ENCODE results near the gene SFRP5. TPM values are rescaled to one million over a fixed set of nuclear protein-coding genes. Genes with fewer than 3 reads are reported as not detected.

The SFRP5 gene, protein sequence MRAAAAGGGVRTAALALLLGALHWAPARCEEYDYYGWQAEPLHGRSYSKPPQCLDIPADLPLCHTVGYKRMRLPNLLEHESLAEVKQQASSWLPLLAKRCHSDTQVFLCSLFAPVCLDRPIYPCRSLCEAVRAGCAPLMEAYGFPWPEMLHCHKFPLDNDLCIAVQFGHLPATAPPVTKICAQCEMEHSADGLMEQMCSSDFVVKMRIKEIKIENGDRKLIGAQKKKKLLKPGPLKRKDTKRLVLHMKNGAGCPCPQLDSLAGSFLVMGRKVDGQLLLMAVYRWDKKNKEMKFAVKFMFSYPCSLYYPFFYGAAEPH
- 0.83 and 1.7 TPM in 2 replicates for total RNA-seq (2016; rRNA removed; fragmentation: Illumina TruSeq; extraction: Trizol)
- 0.09 and 0.61 TPM in 2 replicates for total RNA-seq (2016; cell fraction: cytosol; rRNA removed; fragmentation: Illumina TruSeq; extraction: Trizol; ENCODE audit: low read depth)
- 0.89 and 2.0 TPM in 2 replicates for total RNA-seq (2016; cell fraction: insoluble cytoplasmic fraction; rRNA removed; fragmentation: Illumina TruSeq; extraction: Trizol)
- 1.0 and 1.9 TPM in 2 replicates for total RNA-seq (2016; cell fraction: membrane; rRNA removed; fragmentation: Illumina TruSeq; extraction: Trizol)
- 1.2 and 1.3 TPM in 2 replicates for total RNA-seq (2016; cell fraction: nucleus; rRNA removed; fragmentation: Illumina TruSeq; extraction: Trizol)
- polyA plus RNA-seq (2011; rRNA removed) = 0.16 and 0.32 TPM in 2 replicates
- 0.19 and 0.67 TPM in 2 replicates for polyA plus RNA-seq (2011; cell fraction: cytosol; rRNA removed)
- polyA plus RNA-seq (2011; cell fraction: nucleus; rRNA removed) = 0.27 TPM in 1 of 2 replicates, not detected in the other
- 0.07 and 0.08 TPM in 2 replicates for polyA plus RNA-seq (2012)
- 0.59 and 0.68 TPM in 2 replicates for polyA plus RNA-seq (2016; cell fraction: cytosol; fragmentation: Illumina TruSeq; extraction: Trizol; ENCODE audit: low read depth)
- polyA plus RNA-seq (2016; cell fraction: insoluble cytoplasmic fraction; fragmentation: Illumina TruSeq; extraction: Trizol; ENCODE audit: low read depth) = 1.1 and 1.2 TPM in 2 replicates
- 0.91 and 1.5 TPM in 2 replicates for polyA plus RNA-seq (2016; cell fraction: membrane; fragmentation: Illumina TruSeq; extraction: Trizol; ENCODE audit: low read depth)
- polyA plus RNA-seq (2016; cell fraction: nucleus; fragmentation: Illumina TruSeq; extraction: Trizol; ENCODE audit: insufficient read depth, low read depth) = 2.7 and 3.2 TPM in 2 replicates
- polyA minus RNA-seq (2011; rRNA and poly(A)+ RNA removed; ENCODE audit: low replicate concordance) = 0.76 TPM in 1 of 2 replicates, not detected in the other
- polyA minus RNA-seq (2011; cell fraction: cytosol; rRNA and poly(A)+ RNA removed) = 0.79 TPM in 1 of 2 replicates, not detected in the other
- not detected in 2 replicates for polyA minus RNA-seq (2011; cell fraction: nucleus; rRNA and poly(A)+ RNA removed)
- Bru-seq, nascent RNA = percentile 12 among the genes with signal in this experiment
- BruChase-seq, experiment 1, labeled RNA remaining after a 6-hour chase = percentile 13 among the genes with signal in this experiment
- BruChase-seq, experiment 2, labeled RNA remaining after a 2-hour chase = percentile 13 among the genes with signal in this experiment
- long read RNA-seq, experiment 1, partial matches to known transcripts = 0 of 1 reads
- long read RNA-seq, experiment 1, other reads (novel, unspliced or antisense) = 0 of 1 reads
- long read RNA-seq, experiment 2 = 0 reads

DNA sequence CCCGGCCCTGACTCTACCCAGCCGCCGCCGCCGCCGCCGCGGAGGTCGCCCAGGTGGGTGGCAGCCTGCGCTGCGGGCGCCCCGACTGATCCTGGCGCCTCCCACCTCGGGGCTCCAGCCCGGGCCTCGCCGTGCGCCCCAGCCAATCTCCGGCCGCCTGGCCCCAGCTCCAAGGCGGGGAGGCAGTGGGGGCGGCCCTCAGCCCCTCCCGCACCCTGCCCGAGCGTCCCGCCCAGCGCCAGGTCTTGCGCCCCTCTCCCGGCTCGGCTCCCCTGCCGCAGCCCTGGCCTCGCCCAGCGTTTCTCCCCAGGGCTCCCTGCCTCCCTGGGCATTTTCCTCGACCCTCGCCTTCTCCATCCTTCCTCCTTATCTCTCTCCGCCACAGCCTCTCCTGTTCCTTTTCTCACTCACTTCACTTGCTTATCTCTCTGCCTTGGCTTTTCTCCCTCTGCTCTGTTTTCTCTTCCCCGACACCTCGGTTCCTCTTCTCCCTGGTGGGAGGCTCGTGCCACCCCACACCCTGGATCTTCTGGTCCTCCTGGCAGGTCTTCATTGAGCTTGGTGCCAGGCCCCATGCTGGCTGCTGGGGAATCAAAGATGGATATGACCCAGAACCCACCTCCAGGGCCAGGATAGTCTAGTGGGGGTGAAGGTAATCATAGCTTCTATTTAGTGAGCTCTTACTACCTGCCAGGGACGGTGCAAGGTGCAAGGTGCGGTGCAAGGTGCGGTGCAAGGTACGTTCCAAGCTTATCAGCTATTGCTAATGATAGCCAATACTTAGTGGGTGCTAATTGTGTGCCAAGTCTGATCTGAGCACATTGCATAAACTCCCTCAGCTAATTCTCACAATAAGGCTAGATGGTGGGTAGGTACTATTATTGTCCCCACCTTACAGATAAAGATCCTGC, at the start of gene SFRP5:
Gene SFRP5, minus strand, starts transcription at position 87 of the 911 bp plus-strand sequence. CDS start 166 bp downstream, outside the sequence.
- DNase-seq (ENCODE audit: low spot score) (no peak), ATAC-seq (no peak), FAIRE-seq (no peak)
- in situ Hi-C loops (cut with HindIII; ENCODE audit: extremely low pct_ligation_motif_present, low pct_unique_long_range_greater_than_20kb) (no loop called here), intact Hi-C loops (cut with micrococcal nuclease; ENCODE audit: unreplicated experiment) (no loop called here)
- peak within 1 kb of the TSS; percentile 81 for H3K4me2 ChIP-seq (ENCODE audit: low read depth, low read length)
- no peaks in the 10 kb centered on the region for H3K9me3 ChIP-seq (ENCODE audit: low read length)
- no peak within 1 kb of the TSS for H3K27ac ChIP-seq (ENCODE audit: extremely low read length, insufficient read depth, low read length)
- H4K20me1 ChIP-seq (ENCODE audit: insufficient read depth, low read length) = no peaks in the 10 kb centered on the region
- peaks cover 6 to 30% of the 10 kb centered on the region in 2 experiments for H3K27me3 ChIP-seq (ENCODE audit: control insufficient read depth in 1 of 2, insufficient read depth in 2 of 2, low read length in 2 of 2)
- 28% methylated on average over 17 of the region's 44 CpGs for WGBS (ENCODE audit: low lambda C conversion rate)
- no peaks in the 10 kb centered on the region for H3K36me3 ChIP-seq (replicated peaks in 1 of 2; ENCODE audit: control insufficient read depth in 1 of 2, insufficient read depth in 2 of 2, low read length in 2 of 2)
- no TSS peak for BruUV-seq (replicated peaks)
- H2AFZ ChIP-seq (ENCODE audit: low read length) = no peak within 1 kb of the TSS
- no peak within 1 kb of the TSS for H3K9ac ChIP-seq (ENCODE audit: insufficient read depth, low read depth, low read length)
- POLR2A ChIA-PET = no interaction called here
- H3K79me2 ChIP-seq (ENCODE audit: insufficient read depth, low read length) = no peaks in the 10 kb centered on the region
- CTCF ChIA-PET (ENCODE audit: low intra/inter-chr PET ratio, low total read pairs) = no interaction called here
- H3K4me3 ChIP-seq (replicated peaks in 1 of 3; ENCODE audit: insufficient read depth in 1 of 3, low read depth in 2 of 3, low read length in 3 of 3) = peak within 1 kb of the TSS in 2 of 3 experiments; percentile 47 to 61; a peak in 3 of 6 replicates
- TF ChIP-seq HNF4G (IDR thresholded peaks at IDR 0.05; ENCODE audit: borderline replicate concordance, low read depth, low read length) (0 out of 2 replicates have a peak, but pooled peaks have one; percentile 23), HNF4G (CRISPR knock-in tag; IDR thresholded peaks at IDR 0.05; ENCODE audit: borderline replicate concordance, low read depth) (no peak), HNF4A (CRISPR knock-in tag; IDR thresholded peaks at IDR 0.05) (peak; percentile 13; the same call in 1 of the 2 replicates), ZNF7 (CRISPR knock-in tag; IDR thresholded peaks at IDR 0.05) (no peak)
- TF ChIP-seq, protein P1, sequence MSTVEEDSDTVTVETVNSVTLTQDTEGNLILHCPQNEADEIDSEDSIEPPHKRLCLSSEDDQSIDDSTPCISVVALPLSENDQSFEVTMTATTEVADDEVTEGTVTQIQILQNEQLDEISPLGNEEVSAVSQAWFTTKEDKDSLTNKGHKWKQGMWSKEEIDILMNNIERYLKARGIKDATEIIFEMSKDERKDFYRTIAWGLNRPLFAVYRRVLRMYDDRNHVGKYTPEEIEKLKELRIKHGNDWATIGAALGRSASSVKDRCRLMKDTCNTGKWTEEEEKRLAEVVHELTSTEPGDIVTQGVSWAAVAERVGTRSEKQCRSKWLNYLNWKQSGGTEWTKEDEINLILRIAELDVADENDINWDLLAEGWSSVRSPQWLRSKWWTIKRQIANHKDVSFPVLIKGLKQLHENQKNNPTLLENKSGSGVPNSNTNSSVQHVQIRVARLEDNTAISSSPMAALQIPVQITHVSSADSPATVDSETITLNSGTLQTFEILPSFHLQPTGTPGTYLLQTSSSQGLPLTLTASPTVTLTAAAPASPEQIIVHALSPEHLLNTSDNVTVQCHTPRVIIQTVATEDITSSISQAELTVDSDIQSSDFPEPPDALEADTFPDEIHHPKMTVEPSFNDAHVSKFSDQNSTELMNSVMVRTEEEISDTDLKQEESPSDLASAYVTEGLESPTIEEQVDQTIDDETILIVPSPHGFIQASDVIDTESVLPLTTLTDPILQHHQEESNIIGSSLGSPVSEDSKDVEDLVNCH (CRISPR knock-in tag; IDR thresholded peaks at IDR 0.05) = no peak
- TF ChIP-seq, protein P2, sequence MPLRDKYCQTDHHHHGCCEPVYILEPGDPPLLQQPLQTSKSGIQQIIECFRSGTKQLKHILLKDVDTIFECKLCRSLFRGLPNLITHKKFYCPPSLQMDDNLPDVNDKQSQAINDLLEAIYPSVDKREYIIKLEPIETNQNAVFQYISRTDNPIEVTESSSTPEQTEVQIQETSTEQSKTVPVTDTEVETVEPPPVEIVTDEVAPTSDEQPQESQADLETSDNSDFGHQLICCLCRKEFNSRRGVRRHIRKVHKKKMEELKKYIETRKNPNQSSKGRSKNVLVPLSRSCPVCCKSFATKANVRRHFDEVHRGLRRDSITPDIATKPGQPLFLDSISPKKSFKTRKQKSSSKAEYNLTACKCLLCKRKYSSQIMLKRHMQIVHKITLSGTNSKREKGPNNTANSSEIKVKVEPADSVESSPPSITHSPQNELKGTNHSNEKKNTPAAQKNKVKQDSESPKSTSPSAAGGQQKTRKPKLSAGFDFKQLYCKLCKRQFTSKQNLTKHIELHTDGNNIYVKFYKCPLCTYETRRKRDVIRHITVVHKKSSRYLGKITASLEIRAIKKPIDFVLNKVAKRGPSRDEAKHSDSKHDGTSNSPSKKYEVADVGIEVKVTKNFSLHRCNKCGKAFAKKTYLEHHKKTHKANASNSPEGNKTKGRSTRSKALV (CRISPR knock-in tag; IDR thresholded peaks at IDR 0.05) = peak; percentile 58; the same call in 1 of the 2 replicates
- H3K4me1 ChIP-seq (ENCODE audit: insufficient read depth, low read length) = peaks cover 52% of the 10 kb centered on the region
